Stimulated activated CD8-positive, alpha-beta memory T cell treated with anti-CD3 and anti-CD28 coated beads, Interleukin-4, amount 100 ng/mL, for 24 hours (primary cell): ENCODE results near the gene PDE2A.

Source experiments
- DNase-seq: peaks from one replicate; pipeline ENCODE4 v3.0.0-alpha.2; 2020; ENCODE audit warnings: low read depth

Gene PDE2A

GRCh38 chr11:72635309-72635915 is 38.8 kb downstream of the PDE2A start:
- no peak for DNase-seq

GRCh38 chr11:72634472-72635095 is 39.6 kb downstream of the PDE2A start:
- no peak for DNase-seq

DNA sequence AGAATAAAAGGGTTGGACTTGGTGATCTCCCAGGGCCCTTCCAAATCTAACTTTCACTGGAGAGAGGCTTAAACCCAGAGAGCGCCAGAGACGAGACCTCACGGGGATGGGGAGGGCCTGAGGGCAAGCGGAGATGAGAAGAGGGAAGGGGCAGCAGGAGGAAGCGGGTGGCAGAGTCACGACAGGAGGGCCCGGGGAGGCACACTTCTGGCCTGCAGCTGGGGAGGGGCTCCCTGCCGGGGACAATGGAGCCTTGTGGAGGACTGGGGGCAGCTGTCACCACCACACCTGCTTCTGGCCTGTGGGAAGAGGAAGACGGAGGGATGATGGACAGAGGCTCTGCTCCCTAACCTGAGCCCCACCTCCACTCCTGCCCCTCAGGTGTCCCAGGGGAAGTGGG is 40.2 kb downstream of the PDE2A start:
- DNase-seq: no peak

GRCh38 chr11:72633068-72633467 is 41.2 kb downstream of the PDE2A start:
- no peak for DNase-seq

DNA sequence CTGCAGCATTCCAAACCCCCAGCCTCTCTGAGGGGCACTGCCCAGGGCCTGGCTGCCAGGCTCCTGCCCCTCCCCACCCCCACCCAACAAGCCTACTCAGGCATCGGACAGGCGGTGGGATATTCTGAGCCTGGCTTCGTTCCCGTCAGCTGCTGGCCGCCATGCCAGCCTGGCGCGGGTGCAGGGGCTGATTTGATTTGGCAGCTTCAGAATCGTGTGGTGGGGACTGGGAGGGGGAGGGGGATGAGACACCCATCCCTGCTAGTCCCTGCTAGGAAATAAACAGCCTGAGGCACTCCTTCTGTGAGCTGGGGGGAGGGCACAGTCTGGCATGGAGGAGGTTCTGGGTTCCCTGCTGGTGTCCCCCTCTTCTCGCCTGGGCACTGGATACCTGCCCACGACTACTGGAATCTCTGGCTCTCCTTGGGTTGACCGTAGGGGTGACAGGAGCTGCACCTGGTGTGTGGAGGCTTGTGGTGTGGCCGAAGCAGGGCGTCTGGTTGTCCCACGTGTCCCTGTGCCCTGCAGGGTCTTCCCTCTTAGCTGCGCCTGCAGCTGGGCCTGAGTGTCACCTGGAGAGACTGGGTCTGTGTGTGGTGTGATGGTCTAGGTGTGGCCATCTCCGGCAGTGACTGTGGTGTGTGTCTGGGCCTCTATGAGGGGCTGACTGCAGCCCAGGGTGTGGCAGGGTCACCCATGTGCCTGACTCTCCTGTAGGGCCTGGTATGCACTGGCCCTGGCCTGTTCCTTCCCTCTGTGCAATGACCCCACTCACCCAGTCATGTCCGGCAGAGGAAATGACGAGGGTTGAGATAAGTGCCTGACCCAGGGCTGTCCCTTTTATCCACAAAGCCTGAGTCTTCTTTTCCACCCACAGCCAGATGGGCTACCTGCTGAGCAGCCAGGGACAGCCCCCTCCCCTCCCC is 42.2 kb downstream of the PDE2A start:
- no peak for DNase-seq

DNA sequence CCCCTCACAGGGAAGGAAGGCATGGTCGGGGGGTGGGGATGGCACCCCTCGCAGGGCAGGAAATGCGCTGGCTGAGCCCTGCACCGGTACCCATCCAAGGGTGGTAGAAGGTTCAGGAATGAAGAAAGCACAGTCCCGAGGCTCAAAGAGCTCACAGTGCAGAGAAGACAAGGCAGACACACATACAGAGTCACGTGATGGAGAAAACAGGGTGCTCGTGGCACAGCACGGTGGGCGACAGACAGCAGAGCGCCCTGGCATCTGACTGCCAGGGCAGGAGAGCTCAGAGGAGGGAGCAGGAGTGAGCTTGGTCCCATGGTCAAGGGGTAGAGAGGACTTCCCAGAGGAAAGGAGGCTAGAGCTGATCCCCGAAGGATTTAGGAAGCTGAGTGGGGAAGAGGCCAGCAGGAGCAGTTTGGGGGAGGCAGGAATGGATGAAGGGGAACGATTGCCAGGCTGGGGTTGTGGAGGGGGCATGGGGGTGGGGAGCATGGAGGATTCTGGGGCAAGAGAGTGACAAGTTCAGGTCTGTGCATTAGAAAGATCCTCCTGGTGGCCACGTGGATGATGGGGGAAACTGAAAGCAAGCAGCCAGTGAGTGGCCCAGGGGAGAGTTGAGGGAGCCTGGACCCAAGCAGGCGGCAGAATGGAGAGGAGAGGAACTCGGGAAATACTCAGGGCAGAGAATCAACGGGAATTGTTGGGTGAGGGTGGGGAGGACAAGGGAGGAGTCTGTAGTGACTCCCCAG is 43.9 kb downstream of the PDE2A start:
- no peak for DNase-seq

DNA sequence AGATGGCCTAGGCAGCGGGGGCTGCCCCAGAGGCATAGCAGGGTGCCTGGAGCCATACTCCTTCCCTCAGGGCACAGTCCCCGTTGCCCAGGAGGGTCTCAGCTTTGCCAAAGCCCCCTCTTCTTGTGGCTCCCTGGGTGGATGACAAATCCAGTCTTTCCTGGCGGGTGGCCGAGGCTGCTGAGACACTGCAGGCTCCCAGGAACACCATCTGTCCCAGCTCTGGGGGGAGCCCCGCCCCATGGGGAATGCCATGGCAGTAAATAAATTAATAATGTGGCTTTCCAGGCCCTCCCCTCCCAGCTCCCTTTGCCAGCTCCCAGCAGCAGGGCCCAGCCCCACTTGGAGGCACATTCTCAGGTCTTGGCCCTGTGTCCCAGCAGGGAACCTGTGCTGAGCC is 45.0 kb downstream of the PDE2A start:
- no peak for DNase-seq

DNA sequence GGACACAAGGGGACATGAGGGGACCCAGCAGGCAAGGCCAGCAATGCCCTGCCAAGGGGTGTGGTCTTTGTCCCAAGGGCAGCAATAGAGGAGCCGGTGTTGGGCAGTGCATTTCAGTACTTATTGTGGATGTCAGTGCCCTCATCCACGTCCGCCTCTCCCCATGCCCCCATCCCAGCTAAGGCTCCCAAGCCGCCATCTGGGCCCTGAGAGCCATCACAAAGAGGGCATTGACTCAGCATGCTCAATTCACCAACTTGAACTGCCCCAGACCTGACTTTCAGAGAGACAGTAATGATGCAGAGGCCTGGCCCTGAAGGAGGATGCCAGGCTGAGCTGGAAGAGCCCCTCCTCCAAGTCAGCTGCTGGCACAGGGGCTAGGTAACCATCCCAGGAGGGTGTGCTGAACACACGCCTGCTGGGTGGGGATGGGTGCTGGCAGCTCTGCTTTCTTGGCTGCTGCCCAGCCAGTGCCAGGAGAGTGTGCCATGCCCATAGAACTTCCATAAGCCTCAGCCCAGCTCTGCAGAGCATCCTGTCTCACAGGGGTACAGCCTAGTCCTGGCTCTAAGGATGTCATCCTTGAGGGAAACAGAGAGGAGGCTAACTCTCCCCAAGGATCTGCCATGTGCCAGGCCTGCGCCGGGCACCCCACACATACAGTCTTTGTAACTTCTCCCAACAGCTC is 46.5 kb downstream of the PDE2A start:
- DNase-seq: no peak

- DNase-seq: no peak
These were observed 47.7 kb downstream of the PDE2A start for GRCh38 chr11:72626414-72626936.

GRCh38 chr11:72625691-72626413 is 48.4 kb downstream of the PDE2A start:
- no peak for DNase-seq

GRCh38 chr11:72624496-72625201 is 49.6 kb downstream of the PDE2A start:
- DNase-seq: no peak

- DNase-seq: no peak
These were observed 51.2 kb downstream of the PDE2A start for GRCh38 chr11:72623052-72623451.

DNA sequence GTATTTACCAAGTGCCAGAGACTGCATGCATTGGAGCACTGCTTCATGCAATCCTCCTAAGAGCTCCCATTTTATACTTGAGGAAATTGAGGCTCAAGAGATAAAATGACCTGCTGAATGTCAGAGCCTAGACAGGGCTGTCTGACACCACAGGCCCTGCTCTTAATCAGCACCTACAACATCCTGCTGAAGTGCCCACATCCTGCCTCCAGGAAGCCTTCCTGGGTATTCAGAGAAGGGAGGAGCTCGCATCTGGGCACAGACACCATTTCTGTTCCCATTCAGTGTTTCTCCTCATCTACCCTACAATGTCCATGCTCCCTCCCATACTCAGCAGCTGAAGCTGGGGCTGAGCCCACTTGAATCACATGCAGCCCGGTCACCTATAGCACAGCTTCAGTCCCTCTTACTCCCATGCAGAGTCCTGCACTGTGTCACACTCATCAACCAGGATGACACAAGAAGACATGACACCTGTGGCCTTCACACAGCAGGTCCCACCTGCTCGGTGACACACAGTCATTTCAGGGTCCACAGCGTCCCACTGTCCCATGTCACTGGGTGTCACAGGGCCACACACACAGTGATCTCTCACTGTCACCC is 53.1 kb downstream of the PDE2A start:
- DNase-seq: no peak

- no peak for DNase-seq
These were observed 55.4 kb downstream of the PDE2A start for GRCh38 chr11:72618803-72619202.

DNA sequence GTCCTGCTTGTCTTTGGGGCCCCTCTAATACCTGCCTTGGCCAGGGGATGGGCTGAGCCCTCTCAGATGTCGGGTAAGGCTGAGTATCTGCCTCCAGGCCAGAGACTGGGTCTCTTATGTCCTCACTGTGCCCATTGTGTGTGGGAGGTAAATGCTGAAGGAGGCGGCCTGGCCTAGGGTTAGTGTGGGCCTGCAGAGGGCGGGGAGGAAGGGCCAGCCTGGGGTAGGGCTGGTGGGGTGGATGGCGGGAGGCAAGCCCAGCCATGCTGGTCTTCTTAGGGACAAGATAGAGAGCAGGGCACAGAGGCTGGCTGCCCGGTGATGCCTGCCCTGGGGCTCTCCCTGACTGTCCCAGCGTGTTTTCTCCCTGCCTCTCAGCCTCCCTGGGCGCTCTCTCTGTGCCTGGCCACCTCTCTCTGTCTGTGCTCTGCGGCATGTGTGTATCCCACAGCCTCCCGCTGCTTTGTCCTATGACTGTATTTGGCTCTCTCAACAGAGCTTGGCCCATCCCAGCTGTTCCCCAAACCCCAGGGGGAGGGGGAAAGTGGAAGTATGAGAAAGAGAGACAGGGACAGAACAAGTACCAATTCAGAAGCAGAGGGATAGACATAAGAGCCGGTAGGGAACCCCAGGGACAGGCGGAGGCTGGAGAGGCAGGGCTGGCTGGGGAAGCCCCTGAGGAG is 57.0 kb downstream of the PDE2A start:
- no peak for DNase-seq

DNA sequence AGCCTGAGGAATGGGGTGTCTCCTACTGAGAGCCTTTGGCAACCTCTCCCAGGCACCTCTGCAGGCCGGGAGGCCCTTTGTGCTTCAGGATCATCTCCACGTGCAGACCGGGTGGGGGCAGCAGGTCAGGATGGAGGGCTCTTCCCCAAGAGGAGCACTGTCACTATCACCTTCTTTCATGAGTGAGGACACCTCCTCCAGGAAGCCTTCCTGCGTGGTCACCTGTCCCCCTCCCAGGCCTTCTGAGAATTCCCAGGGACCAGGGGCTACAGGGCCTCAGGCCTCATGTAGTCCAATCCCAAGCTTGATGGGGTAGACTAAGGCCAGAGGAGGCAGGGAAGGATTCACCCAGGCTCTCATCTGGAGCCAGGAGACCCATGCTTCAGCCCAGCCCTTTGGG is 57.6 kb downstream of the PDE2A start:
- DNase-seq: no peak

DNA sequence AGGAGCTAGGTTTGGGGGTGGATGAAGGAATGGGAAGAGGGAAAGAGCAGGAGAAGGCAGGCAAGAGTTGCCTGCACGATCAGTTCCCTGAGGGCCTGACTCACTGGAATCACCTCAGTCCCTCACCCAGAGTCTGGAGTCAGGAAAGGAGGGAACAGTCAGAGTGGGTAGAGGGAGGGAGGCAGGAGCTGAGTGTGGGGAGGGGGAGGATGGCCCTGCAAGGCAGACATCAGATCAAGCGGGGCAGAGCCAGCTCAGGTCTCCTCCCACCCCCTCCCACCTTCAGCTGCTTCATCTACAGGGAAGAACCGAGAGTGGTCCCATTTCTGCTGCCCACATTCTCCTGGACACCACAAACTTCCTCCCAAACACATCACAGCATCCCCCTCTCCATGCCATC is 58.9 kb downstream of the PDE2A start:
- DNase-seq: no peak

DNA sequence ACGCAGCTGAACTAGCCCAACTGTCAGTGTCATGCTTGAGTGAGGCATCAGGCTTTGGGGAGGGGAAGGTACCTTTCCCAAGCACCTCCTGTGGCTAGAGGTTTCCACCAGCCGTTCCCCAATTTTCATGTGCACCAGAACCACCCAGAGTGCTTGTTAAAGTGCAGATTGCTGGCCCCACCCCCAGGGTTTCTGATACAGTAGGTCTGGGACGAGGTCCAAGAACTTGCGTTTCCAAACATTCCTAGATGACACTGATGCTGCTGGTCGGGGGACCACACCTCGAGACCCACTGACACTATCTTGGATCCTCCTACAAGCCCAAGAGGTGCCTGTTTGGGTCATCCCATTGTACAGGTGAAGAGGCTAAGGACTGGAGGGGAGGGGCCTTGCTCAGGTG is 59.8 kb downstream of the PDE2A start:
- DNase-seq: no peak

DNA sequence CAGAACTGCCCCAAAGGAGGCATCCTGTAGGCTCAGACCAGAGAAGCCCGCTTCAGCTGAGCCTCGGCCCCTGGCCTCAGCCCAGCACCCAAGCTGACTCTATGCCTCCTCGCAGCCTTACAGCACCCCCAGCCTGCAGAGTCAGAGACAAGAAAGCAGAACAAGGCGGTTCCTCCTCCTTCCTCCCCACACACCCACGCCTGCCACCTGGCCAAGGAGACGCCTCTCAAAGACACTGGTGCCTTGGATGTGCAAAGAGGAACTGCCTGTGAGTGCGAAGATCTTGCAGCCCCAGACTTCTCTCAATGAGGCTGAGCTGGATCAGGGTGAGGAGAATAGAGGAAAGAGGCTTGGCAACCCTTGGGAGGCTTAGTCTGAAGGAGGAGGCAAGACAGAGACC is 60.2 kb downstream of the PDE2A start:
- DNase-seq: no peak
